Nucleus accumbens (tissue), 56 donors: ENCODE results near the gene MAP1A.

Experiments used
- DNase-seq, 56 donors: peaks; one replicate each; lab custom pipeline; 2025; lab: John Stamatoyannopoulos, UW

Gene MAP1A

GRCh38 chr15:43510200-43511011 lies 7.0 kb upstream of the MAP1A start:
- DNase-seq, result peak; percentile 75 to 100 (median 98)

GRCh38 chr15:43511012-43511885 lies 6.2 kb upstream of the MAP1A start:
- peak in 34 of 56 donors; percentile 20 to 72 (median 49) for DNase-seq

- no peak for DNase-seq
These were observed 3.9 kb upstream of the MAP1A start for GRCh38 chr15:43513550-43513949.

GRCh38 chr15:43514241-43515057 lies 3.0 kb upstream of the MAP1A start:
- peak in 52 of 56 donors; percentile 22 to 91 (median 70) for DNase-seq

GRCh38 chr15:43515741-43516140 lies 1.7 kb upstream of the MAP1A start:
- no peak for DNase-seq

- peak in 6 of 56 donors; percentile 13 to 58 (median 32) for DNase-seq
These were observed 1.2 kb upstream of the MAP1A start for GRCh38 chr15:43516185-43516584.

GRCh38 chr15:43516801-43517353 lies 531 bp upstream of the MAP1A start:
- peak in 3 of 56 donors; percentile 36 to 52 (median 38) for DNase-seq

- DNase-seq, result peak in 55 of 56 donors; percentile 42 to 89 (median 80)
These were observed 871 bp downstream of the MAP1A start for GRCh38 chr15:43518197-43518761.

GRCh38 chr15:43519196-43519595 lies 1.8 kb downstream of the MAP1A start:
- peak in 37 of 56 donors; percentile 23 to 76 (median 48) for DNase-seq

GRCh38 chr15:43520138-43520537 lies 2.7 kb downstream of the MAP1A start:
- no peak for DNase-seq

- DNase-seq, result no peak
These were observed 4.0 kb downstream of the MAP1A start for GRCh38 chr15:43521419-43521818.

- DNase-seq, result no peak
These were observed 4.8 kb downstream of the MAP1A start for GRCh38 chr15:43522247-43522646.

GRCh38 chr15:43523646-43524045 lies 6.2 kb downstream of the MAP1A start:
- DNase-seq, result no peak

GRCh38 chr15:43524254-43524845 lies 6.9 kb downstream of the MAP1A start:
- no peak for DNase-seq

GRCh38 chr15:43525131-43525530 lies 7.7 kb downstream of the MAP1A start:
- DNase-seq, result no peak

GRCh38 chr15:43526261-43526930 lies 9.0 kb downstream of the MAP1A start:
- no peak for DNase-seq

- DNase-seq, result peak in 1 of 56 donors; percentile 36
These were observed 9.8 kb downstream of the MAP1A start for GRCh38 chr15:43527016-43527801.
